ENCODE data around the gene OR2J1. TPM values are rescaled to one million over a fixed set of nuclear protein-coding genes. Genes with fewer than 3 reads are reported as not detected.
"Not testable (repeated sequence)": the region's sequence is repeated elsewhere in the genome, so short reads cannot be mapped to it uniquely, and the experiment has no call there.

Gene OR2J1
- total RNA-seq, 1 experiment from 2014 or later = not detected

DNA sequence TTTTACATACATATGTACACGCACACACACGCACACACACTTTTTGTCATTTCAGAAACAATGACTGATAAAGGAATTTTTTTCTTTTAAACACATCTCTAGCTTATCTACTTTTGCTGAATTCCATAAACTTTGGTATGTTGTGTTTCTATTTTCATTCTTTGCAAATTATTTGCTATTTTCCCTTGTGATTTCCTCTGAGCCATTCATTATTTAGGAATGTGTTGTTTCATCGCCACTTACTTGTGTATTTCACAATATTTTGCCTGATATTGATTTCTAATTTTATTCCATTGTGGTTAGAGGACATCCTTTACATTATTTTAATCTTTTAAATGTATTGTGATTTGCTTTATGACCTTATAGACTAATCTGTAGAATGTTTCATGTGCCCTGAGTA, 47.8 kb downstream of the OR2J1 start:
- Mint-ChIP-seq H3K4me3 (no peak overlapping the region), H3K4me1 (peaks cover 14% of the 10 kb centered on the region), H3K27ac (no peak overlapping the region), H3K27me3 (ENCODE audit: low read depth) (no peaks in the 10 kb centered on the region; the same call in 1 of the 2 replicates), H3K9me3 (peaks cover 54% of the 10 kb centered on the region), H3K36me3 (peaks cover 25% of the 10 kb centered on the region)
- CTCF ChIA-PET = no interaction called here
- ATAC-seq (no peak), DNase-seq (ENCODE audit: low spot score) (no peak)
- POLR2A ChIA-PET = no interaction called here
- no peak for TF ChIP-seq JUN (CRISPR knock-in tag; IDR thresholded peaks at IDR 0.05)
- TF ChIP-seq, protein P1, sequence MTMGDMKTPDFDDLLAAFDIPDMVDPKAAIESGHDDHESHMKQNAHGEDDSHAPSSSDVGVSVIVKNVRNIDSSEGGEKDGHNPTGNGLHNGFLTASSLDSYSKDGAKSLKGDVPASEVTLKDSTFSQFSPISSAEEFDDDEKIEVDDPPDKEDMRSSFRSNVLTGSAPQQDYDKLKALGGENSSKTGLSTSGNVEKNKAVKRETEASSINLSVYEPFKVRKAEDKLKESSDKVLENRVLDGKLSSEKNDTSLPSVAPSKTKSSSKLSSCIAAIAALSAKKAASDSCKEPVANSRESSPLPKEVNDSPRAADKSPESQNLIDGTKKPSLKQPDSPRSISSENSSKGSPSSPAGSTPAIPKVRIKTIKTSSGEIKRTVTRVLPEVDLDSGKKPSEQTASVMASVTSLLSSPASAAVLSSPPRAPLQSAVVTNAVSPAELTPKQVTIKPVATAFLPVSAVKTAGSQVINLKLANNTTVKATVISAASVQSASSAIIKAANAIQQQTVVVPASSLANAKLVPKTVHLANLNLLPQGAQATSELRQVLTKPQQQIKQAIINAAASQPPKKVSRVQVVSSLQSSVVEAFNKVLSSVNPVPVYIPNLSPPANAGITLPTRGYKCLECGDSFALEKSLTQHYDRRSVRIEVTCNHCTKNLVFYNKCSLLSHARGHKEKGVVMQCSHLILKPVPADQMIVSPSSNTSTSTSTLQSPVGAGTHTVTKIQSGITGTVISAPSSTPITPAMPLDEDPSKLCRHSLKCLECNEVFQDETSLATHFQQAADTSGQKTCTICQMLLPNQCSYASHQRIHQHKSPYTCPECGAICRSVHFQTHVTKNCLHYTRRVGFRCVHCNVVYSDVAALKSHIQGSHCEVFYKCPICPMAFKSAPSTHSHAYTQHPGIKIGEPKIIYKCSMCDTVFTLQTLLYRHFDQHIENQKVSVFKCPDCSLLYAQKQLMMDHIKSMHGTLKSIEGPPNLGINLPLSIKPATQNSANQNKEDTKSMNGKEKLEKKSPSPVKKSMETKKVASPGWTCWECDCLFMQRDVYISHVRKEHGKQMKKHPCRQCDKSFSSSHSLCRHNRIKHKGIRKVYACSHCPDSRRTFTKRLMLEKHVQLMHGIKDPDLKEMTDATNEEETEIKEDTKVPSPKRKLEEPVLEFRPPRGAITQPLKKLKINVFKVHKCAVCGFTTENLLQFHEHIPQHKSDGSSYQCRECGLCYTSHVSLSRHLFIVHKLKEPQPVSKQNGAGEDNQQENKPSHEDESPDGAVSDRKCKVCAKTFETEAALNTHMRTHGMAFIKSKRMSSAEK (CRISPR knock-in tag; IDR thresholded peaks at IDR 0.05; ENCODE audit: borderline replicate concordance) = no peak
- TF ChIP-seq, protein P2, sequence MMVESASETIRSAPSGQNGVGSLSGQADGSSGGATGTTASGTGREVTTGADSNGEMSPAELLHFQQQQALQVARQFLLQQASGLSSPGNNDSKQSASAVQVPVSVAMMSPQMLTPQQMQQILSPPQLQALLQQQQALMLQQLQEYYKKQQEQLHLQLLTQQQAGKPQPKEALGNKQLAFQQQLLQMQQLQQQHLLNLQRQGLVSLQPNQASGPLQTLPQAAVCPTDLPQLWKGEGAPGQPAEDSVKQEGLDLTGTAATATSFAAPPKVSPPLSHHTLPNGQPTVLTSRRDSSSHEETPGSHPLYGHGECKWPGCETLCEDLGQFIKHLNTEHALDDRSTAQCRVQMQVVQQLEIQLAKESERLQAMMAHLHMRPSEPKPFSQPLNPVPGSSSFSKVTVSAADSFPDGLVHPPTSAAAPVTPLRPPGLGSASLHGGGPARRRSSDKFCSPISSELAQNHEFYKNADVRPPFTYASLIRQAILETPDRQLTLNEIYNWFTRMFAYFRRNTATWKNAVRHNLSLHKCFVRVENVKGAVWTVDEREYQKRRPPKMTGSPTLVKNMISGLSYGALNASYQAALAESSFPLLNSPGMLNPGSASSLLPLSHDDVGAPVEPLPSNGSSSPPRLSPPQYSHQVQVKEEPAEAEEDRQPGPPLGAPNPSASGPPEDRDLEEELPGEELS (CRISPR knock-in tag; IDR thresholded peaks at IDR 0.05) = no peak
- TF ChIP-seq, protein P3, sequence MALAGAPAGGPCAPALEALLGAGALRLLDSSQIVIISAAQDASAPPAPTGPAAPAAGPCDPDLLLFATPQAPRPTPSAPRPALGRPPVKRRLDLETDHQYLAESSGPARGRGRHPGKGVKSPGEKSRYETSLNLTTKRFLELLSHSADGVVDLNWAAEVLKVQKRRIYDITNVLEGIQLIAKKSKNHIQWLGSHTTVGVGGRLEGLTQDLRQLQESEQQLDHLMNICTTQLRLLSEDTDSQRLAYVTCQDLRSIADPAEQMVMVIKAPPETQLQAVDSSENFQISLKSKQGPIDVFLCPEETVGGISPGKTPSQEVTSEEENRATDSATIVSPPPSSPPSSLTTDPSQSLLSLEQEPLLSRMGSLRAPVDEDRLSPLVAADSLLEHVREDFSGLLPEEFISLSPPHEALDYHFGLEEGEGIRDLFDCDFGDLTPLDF (CRISPR knock-in tag; IDR thresholded peaks at IDR 0.05) = no peak
- no peak for TF ChIP-seq CREM (CRISPR knock-in tag; IDR thresholded peaks at IDR 0.05)
- no peak for TF ChIP-seq OVOL2 (CRISPR knock-in tag; IDR thresholded peaks at IDR 0.05; ENCODE audit: borderline replicate concordance)
- no peak for TF ChIP-seq SOX15 (CRISPR knock-in tag; IDR thresholded peaks at IDR 0.05)
- TF ChIP-seq TEAD4 (CRISPR knock-in tag; IDR thresholded peaks at IDR 0.05) = no peak
- no peak for TF ChIP-seq RORB (CRISPR knock-in tag; IDR thresholded peaks at IDR 0.05)
- TF ChIP-seq ATF1 (CRISPR knock-in tag; IDR thresholded peaks at IDR 0.05) = no peak
- TF ChIP-seq, protein P4, sequence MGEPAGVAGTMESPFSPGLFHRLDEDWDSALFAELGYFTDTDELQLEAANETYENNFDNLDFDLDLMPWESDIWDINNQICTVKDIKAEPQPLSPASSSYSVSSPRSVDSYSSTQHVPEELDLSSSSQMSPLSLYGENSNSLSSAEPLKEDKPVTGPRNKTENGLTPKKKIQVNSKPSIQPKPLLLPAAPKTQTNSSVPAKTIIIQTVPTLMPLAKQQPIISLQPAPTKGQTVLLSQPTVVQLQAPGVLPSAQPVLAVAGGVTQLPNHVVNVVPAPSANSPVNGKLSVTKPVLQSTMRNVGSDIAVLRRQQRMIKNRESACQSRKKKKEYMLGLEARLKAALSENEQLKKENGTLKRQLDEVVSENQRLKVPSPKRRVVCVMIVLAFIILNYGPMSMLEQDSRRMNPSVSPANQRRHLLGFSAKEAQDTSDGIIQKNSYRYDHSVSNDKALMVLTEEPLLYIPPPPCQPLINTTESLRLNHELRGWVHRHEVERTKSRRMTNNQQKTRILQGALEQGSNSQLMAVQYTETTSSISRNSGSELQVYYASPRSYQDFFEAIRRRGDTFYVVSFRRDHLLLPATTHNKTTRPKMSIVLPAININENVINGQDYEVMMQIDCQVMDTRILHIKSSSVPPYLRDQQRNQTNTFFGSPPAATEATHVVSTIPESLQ (CRISPR knock-in tag; IDR thresholded peaks at IDR 0.05) = no peak
- TF ChIP-seq, protein P5, sequence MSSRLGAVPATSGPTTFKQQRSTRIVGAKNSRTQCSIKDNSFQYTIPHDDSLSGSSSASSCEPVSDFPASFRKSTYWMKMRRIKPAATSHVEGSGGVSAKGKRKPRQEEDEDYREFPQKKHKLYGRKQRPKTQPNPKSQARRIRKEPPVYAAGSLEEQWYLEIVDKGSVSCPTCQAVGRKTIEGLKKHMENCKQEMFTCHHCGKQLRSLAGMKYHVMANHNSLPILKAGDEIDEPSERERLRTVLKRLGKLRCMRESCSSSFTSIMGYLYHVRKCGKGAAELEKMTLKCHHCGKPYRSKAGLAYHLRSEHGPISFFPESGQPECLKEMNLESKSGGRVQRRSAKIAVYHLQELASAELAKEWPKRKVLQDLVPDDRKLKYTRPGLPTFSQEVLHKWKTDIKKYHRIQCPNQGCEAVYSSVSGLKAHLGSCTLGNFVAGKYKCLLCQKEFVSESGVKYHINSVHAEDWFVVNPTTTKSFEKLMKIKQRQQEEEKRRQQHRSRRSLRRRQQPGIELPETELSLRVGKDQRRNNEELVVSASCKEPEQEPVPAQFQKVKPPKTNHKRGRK (CRISPR knock-in tag; IDR thresholded peaks at IDR 0.05; ENCODE audit: borderline replicate concordance) = no peak
- TF ChIP-seq EMX1 (CRISPR knock-in tag; IDR thresholded peaks at IDR 0.05) = no peak
- TF ChIP-seq ZNF416 (CRISPR knock-in tag; IDR thresholded peaks at IDR 0.05) = no peak
- TF ChIP-seq SMAD3 (CRISPR knock-in tag; IDR thresholded peaks at IDR 0.05; ENCODE audit: borderline replicate concordance) = no peak
- TF ChIP-seq ETV6 (CRISPR knock-in tag; IDR thresholded peaks at IDR 0.05) = no peak
- TF ChIP-seq TP53 (CRISPR knock-in tag; IDR thresholded peaks at IDR 0.05) = no peak

DNA sequence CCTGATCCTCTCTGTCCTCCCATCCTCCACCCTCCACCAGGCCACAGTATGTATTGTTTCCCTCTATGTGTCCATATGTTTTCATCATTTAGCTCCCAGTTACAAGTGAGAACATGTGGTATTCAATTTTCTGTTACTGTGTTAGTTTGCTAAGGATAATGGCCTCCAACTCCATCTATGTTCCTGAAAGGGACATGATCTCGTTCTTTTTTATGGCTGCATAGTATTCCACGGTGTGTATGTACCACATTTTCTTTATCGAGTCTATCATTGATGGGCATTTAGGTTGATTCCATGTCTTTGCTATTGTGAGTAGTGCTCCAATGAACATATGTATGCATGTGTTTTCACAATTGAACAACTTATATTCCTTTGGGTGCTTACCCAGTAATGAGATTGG, 50.2 kb downstream of the OR2J1 start:
- POLR2A ChIA-PET; H3K27ac Mint-ChIP-seq; H3K4me3 Mint-ChIP-seq; DNase-seq (ENCODE audit: low spot score); H3K27me3 Mint-ChIP-seq (ENCODE audit: low read depth); H3K36me3 Mint-ChIP-seq; ATAC-seq: not testable (repeated sequence)
- peaks cover 14% of the 10 kb centered on the region for H3K4me1 Mint-ChIP-seq
- peaks cover 31% of the 10 kb centered on the region for H3K9me3 Mint-ChIP-seq
- CTCF ChIA-PET = interaction anchor here (0.6 kb wide), 1 partner anchor 265 kb away, joined by 3 read pairs; no protein-coding TSS in a partner anchor

Data from WTC11 (cell line).